Measurements from ENCODE around the gene AMPH. TPM values are rescaled to one million over a fixed set of nuclear protein-coding genes. Genes with fewer than 3 reads are reported as not detected.

Gene AMPH
- total RNA-seq, 1 donor from 2014 or later = 10.7 TPM

- TF ChIP-seq, protein P1, sequence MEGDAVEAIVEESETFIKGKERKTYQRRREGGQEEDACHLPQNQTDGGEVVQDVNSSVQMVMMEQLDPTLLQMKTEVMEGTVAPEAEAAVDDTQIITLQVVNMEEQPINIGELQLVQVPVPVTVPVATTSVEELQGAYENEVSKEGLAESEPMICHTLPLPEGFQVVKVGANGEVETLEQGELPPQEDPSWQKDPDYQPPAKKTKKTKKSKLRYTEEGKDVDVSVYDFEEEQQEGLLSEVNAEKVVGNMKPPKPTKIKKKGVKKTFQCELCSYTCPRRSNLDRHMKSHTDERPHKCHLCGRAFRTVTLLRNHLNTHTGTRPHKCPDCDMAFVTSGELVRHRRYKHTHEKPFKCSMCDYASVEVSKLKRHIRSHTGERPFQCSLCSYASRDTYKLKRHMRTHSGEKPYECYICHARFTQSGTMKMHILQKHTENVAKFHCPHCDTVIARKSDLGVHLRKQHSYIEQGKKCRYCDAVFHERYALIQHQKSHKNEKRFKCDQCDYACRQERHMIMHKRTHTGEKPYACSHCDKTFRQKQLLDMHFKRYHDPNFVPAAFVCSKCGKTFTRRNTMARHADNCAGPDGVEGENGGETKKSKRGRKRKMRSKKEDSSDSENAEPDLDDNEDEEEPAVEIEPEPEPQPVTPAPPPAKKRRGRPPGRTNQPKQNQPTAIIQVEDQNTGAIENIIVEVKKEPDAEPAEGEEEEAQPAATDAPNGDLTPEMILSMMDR (IDR thresholded peaks at IDR 0.05) = no peak
- peaks cover 5% of the 10 kb centered on the region for H3K9me3 Mint-ChIP-seq (ENCODE audit: unreplicated experiment)
- peaks cover 13% of the 10 kb centered on the region for H3K4me1 Mint-ChIP-seq (ENCODE audit: unreplicated experiment)
- H3K27me3 Mint-ChIP-seq (ENCODE audit: unreplicated experiment) = no peaks in the 10 kb centered on the region
- no peak overlapping the region for H3K27ac Mint-ChIP-seq (ENCODE audit: unreplicated experiment)
- no peak for DNase-seq (ENCODE audit: extremely low spot score, unreplicated experiment)
- no peak overlapping the region for H3K4me3 Mint-ChIP-seq (ENCODE audit: unreplicated experiment)
- no peaks in the 10 kb centered on the region for H3K36me3 Mint-ChIP-seq (ENCODE audit: unreplicated experiment)
Measured at GRCh38 chr7:38452681-38453108, 178.5 kb downstream of the AMPH start.

GRCh38 chr7:38451840-38452239 is 179.3 kb downstream of the AMPH start:
- Mint-ChIP-seq H3K9me3 (ENCODE audit: unreplicated experiment) (no peaks in the 10 kb centered on the region), H3K4me3 (ENCODE audit: unreplicated experiment) (no peak overlapping the region), H3K27ac (ENCODE audit: unreplicated experiment) (no peak overlapping the region), H3K4me1 (ENCODE audit: unreplicated experiment) (peaks cover 13% of the 10 kb centered on the region), H3K36me3 (ENCODE audit: unreplicated experiment) (no peaks in the 10 kb centered on the region), H3K27me3 (ENCODE audit: unreplicated experiment) (no peaks in the 10 kb centered on the region)
- no peak for DNase-seq (ENCODE audit: extremely low spot score, unreplicated experiment)
- TF ChIP-seq, protein P1 (IDR thresholded peaks at IDR 0.05) = peak; percentile 62

- no peak for DNase-seq (ENCODE audit: extremely low spot score, unreplicated experiment)
- Mint-ChIP-seq H3K4me3 (ENCODE audit: unreplicated experiment) (no peak overlapping the region), H3K27me3 (ENCODE audit: unreplicated experiment) (no peaks in the 10 kb centered on the region), H3K4me1 (ENCODE audit: unreplicated experiment) (peaks cover 13% of the 10 kb centered on the region), H3K27ac (ENCODE audit: unreplicated experiment) (no peak overlapping the region), H3K36me3 (ENCODE audit: unreplicated experiment) (no peaks in the 10 kb centered on the region), H3K9me3 (ENCODE audit: unreplicated experiment) (no peaks in the 10 kb centered on the region)
- TF ChIP-seq, protein P1 (IDR thresholded peaks at IDR 0.05) = no peak
Measured at GRCh38 chr7:38448584-38449234, 182.5 kb downstream of the AMPH start.

DNA sequence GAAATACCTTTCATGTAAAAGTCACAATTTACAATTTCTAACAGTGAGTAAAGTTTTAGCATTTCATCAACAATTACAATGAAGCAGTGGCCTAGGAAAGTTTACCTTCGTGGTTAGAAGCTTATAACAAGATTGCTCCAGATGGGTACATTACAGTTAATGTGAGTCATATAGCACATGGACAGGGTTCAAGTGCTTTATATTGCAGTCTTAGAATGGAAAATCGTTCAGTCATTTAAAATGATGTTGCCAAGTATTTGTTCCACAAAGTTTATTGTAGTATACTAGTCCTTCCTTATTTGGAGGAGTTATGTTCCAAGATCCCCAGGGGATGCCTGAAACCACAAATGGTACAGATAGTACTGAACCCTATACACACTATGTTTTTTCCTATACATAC is 183.1 kb downstream of the AMPH start:
- TF ChIP-seq, protein P1 (IDR thresholded peaks at IDR 0.05) = no peak
- no peaks in the 10 kb centered on the region for H3K36me3 Mint-ChIP-seq (ENCODE audit: unreplicated experiment)
- no peaks in the 10 kb centered on the region for H3K27me3 Mint-ChIP-seq (ENCODE audit: unreplicated experiment)
- H3K9me3 Mint-ChIP-seq (ENCODE audit: unreplicated experiment) = no peaks in the 10 kb centered on the region
- H3K27ac Mint-ChIP-seq (ENCODE audit: unreplicated experiment) = no peak overlapping the region
- no peak for DNase-seq (ENCODE audit: extremely low spot score, unreplicated experiment)
- H3K4me1 Mint-ChIP-seq (ENCODE audit: unreplicated experiment) = peaks cover 9% of the 10 kb centered on the region
- H3K4me3 Mint-ChIP-seq (ENCODE audit: unreplicated experiment) = no peak overlapping the region

GRCh38 chr7:38438970-38439369 is 192.2 kb downstream of the AMPH start:
- TF ChIP-seq, protein P1 (IDR thresholded peaks at IDR 0.05) = no peak
- H3K4me3 Mint-ChIP-seq (ENCODE audit: unreplicated experiment) = no peak overlapping the region
- no peaks in the 10 kb centered on the region for H3K4me1 Mint-ChIP-seq (ENCODE audit: unreplicated experiment)
- no peaks in the 10 kb centered on the region for H3K27me3 Mint-ChIP-seq (ENCODE audit: unreplicated experiment)
- peaks cover 4% of the 10 kb centered on the region for H3K36me3 Mint-ChIP-seq (ENCODE audit: unreplicated experiment)
- H3K9me3 Mint-ChIP-seq (ENCODE audit: unreplicated experiment) = no peaks in the 10 kb centered on the region
- no peak overlapping the region for H3K27ac Mint-ChIP-seq (ENCODE audit: unreplicated experiment)
- no peak for DNase-seq (ENCODE audit: extremely low spot score, unreplicated experiment)

Data from osteocyte (in vitro differentiated cells).